ENCODE data around the gene HNRNPUL1.

GRCh38 chr19:41278478-41278877, 14.3 kb downstream of the HNRNPUL1 start:
- TF ChIP-seq CTCF (conservative IDR thresholded peaks at IDR 0.05 in 1 of 2, IDR thresholded peaks at IDR 0.05 in 1 of 2; ENCODE audit: low read depth in 1 of 2, low read length in 2 of 2): no peak
- no peak for TF ChIP-seq EZH2 (IDR thresholded peaks at IDR 0.05; ENCODE audit: low read length, missing control alignments)

Data from fibroblast of lung (primary cell).